ENCODE data around the gene CENPM. TPM values are rescaled to one million over a fixed set of nuclear protein-coding genes. Genes with fewer than 3 reads are reported as not detected.

The CENPM gene
- total and polyA plus RNA-seq, 9 donors = 0.25 to 8.0 (median 1.8) TPM; not detected in 3

- TF ChIP-seq EP300 (IDR thresholded peaks at IDR 0.05) = no peak
- TF ChIP-seq, protein P1, sequence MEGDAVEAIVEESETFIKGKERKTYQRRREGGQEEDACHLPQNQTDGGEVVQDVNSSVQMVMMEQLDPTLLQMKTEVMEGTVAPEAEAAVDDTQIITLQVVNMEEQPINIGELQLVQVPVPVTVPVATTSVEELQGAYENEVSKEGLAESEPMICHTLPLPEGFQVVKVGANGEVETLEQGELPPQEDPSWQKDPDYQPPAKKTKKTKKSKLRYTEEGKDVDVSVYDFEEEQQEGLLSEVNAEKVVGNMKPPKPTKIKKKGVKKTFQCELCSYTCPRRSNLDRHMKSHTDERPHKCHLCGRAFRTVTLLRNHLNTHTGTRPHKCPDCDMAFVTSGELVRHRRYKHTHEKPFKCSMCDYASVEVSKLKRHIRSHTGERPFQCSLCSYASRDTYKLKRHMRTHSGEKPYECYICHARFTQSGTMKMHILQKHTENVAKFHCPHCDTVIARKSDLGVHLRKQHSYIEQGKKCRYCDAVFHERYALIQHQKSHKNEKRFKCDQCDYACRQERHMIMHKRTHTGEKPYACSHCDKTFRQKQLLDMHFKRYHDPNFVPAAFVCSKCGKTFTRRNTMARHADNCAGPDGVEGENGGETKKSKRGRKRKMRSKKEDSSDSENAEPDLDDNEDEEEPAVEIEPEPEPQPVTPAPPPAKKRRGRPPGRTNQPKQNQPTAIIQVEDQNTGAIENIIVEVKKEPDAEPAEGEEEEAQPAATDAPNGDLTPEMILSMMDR (IDR thresholded peaks at IDR 0.05) = no peak
- no peak for TF ChIP-seq POLR2A (IDR thresholded peaks at IDR 0.05)
- Histone ChIP-seq H3K4me3 (no peak within 1 kb of the TSS), H3K36me3 (no peaks in the 10 kb centered on the region), H3K9me3 (no peaks in the 10 kb centered on the region), H3K27me3 (no peaks in the 10 kb centered on the region), H3K4me1 (ENCODE audit: insufficient read depth) (no peaks in the 10 kb centered on the region), H3K27ac (no peak within 1 kb of the TSS)
- intact Hi-C loops (cut with DNase I) = no loop called here
- whole genome bisulfite sequencing, 3 donors = 57 to 66% (median 61%) methylated on average over 8 of the region's 8 CpGs
- DNase-seq = no peak
Measured at GRCh38 chr22:41969110-41969646, 22.2 kb upstream of the CENPM start, which contains the start of gene SEPTIN3. Gene SEPTIN3 (plus strand): TSS chr22:41969443. CDS start chr22:41971493, 2,050 bp downstream.

DNA sequence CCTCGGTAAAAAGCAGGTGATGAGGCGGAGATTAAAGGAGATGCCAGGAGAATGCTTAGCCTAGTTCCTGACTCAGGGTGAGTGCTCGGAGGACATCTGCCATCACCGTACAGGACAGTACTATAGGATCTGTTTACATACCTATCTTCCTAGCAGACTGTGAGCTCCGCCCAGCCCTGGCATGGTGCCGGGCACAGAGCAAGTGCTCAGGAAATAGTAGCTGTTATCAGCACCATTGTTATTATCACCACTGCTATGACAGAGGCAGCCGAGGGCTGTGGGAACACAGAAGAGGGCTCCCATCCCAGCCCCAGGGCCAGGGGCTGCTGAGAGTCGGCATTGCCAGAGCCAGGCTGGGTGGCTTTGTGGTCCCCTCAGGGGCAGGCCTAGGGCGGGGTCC is 21.6 kb upstream of the CENPM start:
- H3K27me3 ChIP-seq = no peaks in the 10 kb centered on the region
- intact Hi-C loops (cut with DNase I) = no loop called here
- TF ChIP-seq POLR2A (IDR thresholded peaks at IDR 0.05) = no peak
- TF ChIP-seq EP300 (IDR thresholded peaks at IDR 0.05) = no peak
- TF ChIP-seq, protein P1 (IDR thresholded peaks at IDR 0.05) = no peak
- no peak overlapping the region for H3K4me3 ChIP-seq
- DNase-seq = no peak
- H3K4me1 ChIP-seq (ENCODE audit: insufficient read depth) = no peaks in the 10 kb centered on the region
- no peaks in the 10 kb centered on the region for H3K9me3 ChIP-seq
- 26 to 44% (median 33%) methylated on average over 7 to 9 of the region's 9 CpGs for WGBS, 3 donors
- H3K27ac ChIP-seq = no peak overlapping the region
- no peaks in the 10 kb centered on the region for H3K36me3 ChIP-seq

- 33 to 36% (median 34%) methylated on average over 8 of the region's 8 CpGs for WGBS, 3 donors
- TF ChIP-seq, protein P1 (IDR thresholded peaks at IDR 0.05) = no peak
- TF ChIP-seq POLR2A (IDR thresholded peaks at IDR 0.05) (no peak), EP300 (IDR thresholded peaks at IDR 0.05) (no peak)
- intact Hi-C loops (cut with DNase I) = no loop called here
- Histone ChIP-seq H3K9me3 (no peaks in the 10 kb centered on the region), H3K4me1 (ENCODE audit: insufficient read depth) (no peaks in the 10 kb centered on the region), H3K36me3 (no peaks in the 10 kb centered on the region), H3K27ac (no peak overlapping the region), H3K27me3 (no peaks in the 10 kb centered on the region), H3K4me3 (no peak overlapping the region)
- DNase-seq = no peak
Measured at GRCh38 chr22:41966607-41967240, 19.8 kb upstream of the CENPM start.

- no peaks in the 10 kb centered on the region for H3K9me3 ChIP-seq
- H3K27ac ChIP-seq = no peak overlapping the region
- H3K36me3 ChIP-seq = no peaks in the 10 kb centered on the region
- H3K4me1 ChIP-seq (ENCODE audit: insufficient read depth) = no peaks in the 10 kb centered on the region
- no peak for DNase-seq
- no peaks in the 10 kb centered on the region for H3K27me3 ChIP-seq
- TF ChIP-seq, protein P1 (IDR thresholded peaks at IDR 0.05) = no peak
- no peak for TF ChIP-seq POLR2A (IDR thresholded peaks at IDR 0.05)
- no peak for TF ChIP-seq EP300 (IDR thresholded peaks at IDR 0.05)
- H3K4me3 ChIP-seq = no peak overlapping the region
- intact Hi-C loops (cut with DNase I) = no loop called here
- 96 to 100% (median 97%) methylated on average over 2 of the region's 2 CpGs for WGBS, 3 donors
Measured at GRCh38 chr22:41966225-41966606, 19.3 kb upstream of the CENPM start.
